ENCODE results near the gene EPB41L1. TPM values are rescaled to one million over a fixed set of nuclear protein-coding genes. Genes with fewer than 3 reads are reported as not detected.
A peak's percentile ranks its signal among the peaks of the same experiment; 100 is the strongest.

Gene EPB41L1
- total and polyA plus RNA-seq, 2 experiments from 2014 or later: 17.0 to 19.2 TPM

GRCh38 chr20:36162272-36162966 is 7.9 kb downstream of the EPB41L1 start:
- H3K27me3 ChIP-seq (replicated peaks; ENCODE audit: insufficient read depth): no peaks in the 10 kb centered on the region

DNA sequence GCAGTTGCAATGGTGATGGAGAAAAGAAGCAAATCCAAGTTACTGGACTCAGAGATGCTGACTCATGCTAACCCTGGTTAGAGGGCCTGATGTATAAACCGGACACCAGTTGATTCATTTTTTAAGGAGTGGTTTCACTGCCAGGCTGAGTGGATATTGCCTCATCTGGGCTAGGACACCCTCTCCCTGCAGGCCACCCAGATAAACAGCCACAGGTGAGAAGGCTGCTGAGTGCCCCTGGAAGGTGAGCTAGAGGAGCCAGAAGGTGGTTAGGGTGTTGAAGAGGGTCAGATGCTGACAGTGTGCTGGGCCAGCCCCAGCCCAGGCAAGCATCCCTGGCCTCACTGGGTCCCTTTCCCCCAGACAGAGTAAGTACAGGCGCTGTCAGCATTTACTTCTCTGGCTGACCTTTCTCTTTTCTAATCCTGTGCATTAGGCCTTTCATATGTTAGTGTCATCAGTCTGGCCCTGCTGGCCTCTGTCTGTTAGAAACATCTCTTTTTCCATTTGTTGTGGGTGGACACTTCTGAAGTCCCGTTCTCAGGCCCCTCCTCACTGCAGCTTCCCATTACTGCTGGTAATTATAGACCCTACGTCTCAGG is 13.5 kb downstream of the EPB41L1 start:
- Histone ChIP-seq H2AFZ (no peak overlapping the region), H3K4me2 (ENCODE audit: unreplicated experiment) (no peak overlapping the region), H3K27me3 (replicated peaks; ENCODE audit: insufficient read depth) (no peaks in the 10 kb centered on the region), H3K36me3 (ENCODE audit: low read depth) (no peaks in the 10 kb centered on the region), H3K27ac (no peak overlapping the region), H4K20me1 (ENCODE audit: insufficient read depth) (no peaks in the 10 kb centered on the region), H3K4me3 (no peak overlapping the region), H3K9ac (no peak overlapping the region), H3K79me2 (ENCODE audit: insufficient read depth) (no peaks in the 10 kb centered on the region), H3K4me1 (ENCODE audit: insufficient read depth) (no peaks in the 10 kb centered on the region), H3F3A (ENCODE audit: insufficient read depth) (no peaks in the 10 kb centered on the region), H3K9me3 (ENCODE audit: low read depth) (no peaks in the 10 kb centered on the region), H3K9me2 (ENCODE audit: insufficient read depth) (no peaks in the 10 kb centered on the region)
- 69 to 79% methylated on average over 4 of the region's 4 CpGs for WGBS, 2 experiments (ENCODE audit: low coverage in 1 of 2, low lambda C conversion rate in 2 of 2, missing lambda C conversion rate in 2 of 2)
- in situ Hi-C loops (cut with MboI): no loop called here
- DNase-seq: peak; percentile 58
- TF ChIP-seq EZH2phosphoT487 (IDR thresholded peaks at IDR 0.05; ENCODE audit: insufficient read depth, low read depth): no peak
- no peak for TF ChIP-seq EZH2 (IDR thresholded peaks at IDR 0.05; ENCODE audit: insufficient read depth, poor library complexity, severe bottlenecking)

More at GRCh38 chr20:36162272-36162966, 7.9 kb downstream of the EPB41L1 start:
- Histone ChIP-seq H3K9me3 (ENCODE audit: low read depth) (no peaks in the 10 kb centered on the region), H3F3A (ENCODE audit: insufficient read depth) (no peaks in the 10 kb centered on the region), H3K9ac (no peak overlapping the region), H3K4me2 (ENCODE audit: unreplicated experiment) (no peak overlapping the region), H3K9me2 (ENCODE audit: insufficient read depth) (no peaks in the 10 kb centered on the region), H3K4me1 (ENCODE audit: insufficient read depth) (no peaks in the 10 kb centered on the region), H2AFZ (no peak overlapping the region), H3K79me2 (ENCODE audit: insufficient read depth) (no peaks in the 10 kb centered on the region), H3K27ac (no peak overlapping the region), H3K36me3 (ENCODE audit: low read depth) (no peaks in the 10 kb centered on the region), H4K20me1 (ENCODE audit: insufficient read depth) (no peaks in the 10 kb centered on the region), H3K4me3 (no peak overlapping the region)
- DNase-seq: peak; percentile 41
- no peak for TF ChIP-seq EZH2 (IDR thresholded peaks at IDR 0.05; ENCODE audit: insufficient read depth, poor library complexity, severe bottlenecking)
- TF ChIP-seq EZH2phosphoT487 (IDR thresholded peaks at IDR 0.05; ENCODE audit: insufficient read depth, low read depth): no peak
- 47 to 48% methylated on average over 14 of the region's 14 CpGs for WGBS, 2 experiments (ENCODE audit: low coverage in 1 of 2, low lambda C conversion rate in 2 of 2, missing lambda C conversion rate in 2 of 2)
- in situ Hi-C loops (cut with MboI): no loop called here

DNA sequence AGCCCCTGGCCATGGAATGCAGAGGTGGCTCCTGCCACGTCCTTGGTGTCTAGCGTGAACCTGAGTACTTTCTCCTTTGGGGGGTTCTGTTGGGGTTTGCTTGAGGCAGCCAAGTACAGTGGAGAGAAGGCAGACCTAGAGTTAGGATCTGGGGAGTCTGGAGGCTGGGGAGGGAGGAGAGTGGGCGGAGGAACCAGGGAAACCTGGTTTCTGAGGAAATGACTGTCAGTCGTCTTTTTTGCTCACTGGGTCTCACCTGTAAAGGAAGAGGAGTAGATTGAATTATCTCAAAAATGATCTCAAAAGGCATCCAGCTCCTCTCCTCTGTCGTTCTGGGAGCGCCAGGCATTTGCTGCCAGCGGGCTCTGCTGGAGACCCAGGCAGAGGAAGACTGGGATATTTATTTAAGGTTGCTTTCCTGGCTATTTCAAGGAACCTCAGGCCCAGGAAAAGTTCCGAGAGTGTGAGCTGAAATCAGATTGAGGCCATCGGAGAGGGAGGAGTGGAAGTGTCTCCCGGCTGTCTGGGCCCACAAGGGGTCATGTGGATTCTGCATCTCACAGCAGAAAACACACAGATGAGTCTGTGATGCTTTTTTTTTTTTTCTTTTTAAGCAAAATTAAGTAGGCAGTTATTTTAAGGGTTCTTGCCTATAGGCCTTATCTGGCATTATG is 16.1 kb downstream of the EPB41L1 start:
- no peaks in the 10 kb centered on the region for H3K27me3 ChIP-seq (replicated peaks; ENCODE audit: insufficient read depth)
- in situ Hi-C loops (cut with MboI): no loop called here
- no peaks in the 10 kb centered on the region for H3F3A ChIP-seq (ENCODE audit: insufficient read depth)
- no peaks in the 10 kb centered on the region for H3K9me2 ChIP-seq (ENCODE audit: insufficient read depth)
- H3K4me1 ChIP-seq (ENCODE audit: insufficient read depth): no peaks in the 10 kb centered on the region
- H3K4me2 ChIP-seq (ENCODE audit: unreplicated experiment): no peak overlapping the region
- H3K36me3 ChIP-seq (ENCODE audit: low read depth): no peaks in the 10 kb centered on the region
- no peak overlapping the region for H3K4me3 ChIP-seq
- DNase-seq: no peak
- WGBS, 2 experiments (ENCODE audit: low coverage in 1 of 2, low lambda C conversion rate in 2 of 2, missing lambda C conversion rate in 2 of 2): 82 to 86% methylated on average over 10 of the region's 10 CpGs
- H3K79me2 ChIP-seq (ENCODE audit: insufficient read depth): no peaks in the 10 kb centered on the region
- H3K27ac ChIP-seq: no peak overlapping the region
- H3K9ac ChIP-seq: no peak overlapping the region
- no peak overlapping the region for H2AFZ ChIP-seq
- H4K20me1 ChIP-seq (ENCODE audit: insufficient read depth): no peaks in the 10 kb centered on the region
- H3K9me3 ChIP-seq (ENCODE audit: low read depth): no peaks in the 10 kb centered on the region
- no peak for TF ChIP-seq EZH2 (IDR thresholded peaks at IDR 0.05; ENCODE audit: insufficient read depth, poor library complexity, severe bottlenecking)
- no peak for TF ChIP-seq EZH2phosphoT487 (IDR thresholded peaks at IDR 0.05; ENCODE audit: insufficient read depth, low read depth)

DNA sequence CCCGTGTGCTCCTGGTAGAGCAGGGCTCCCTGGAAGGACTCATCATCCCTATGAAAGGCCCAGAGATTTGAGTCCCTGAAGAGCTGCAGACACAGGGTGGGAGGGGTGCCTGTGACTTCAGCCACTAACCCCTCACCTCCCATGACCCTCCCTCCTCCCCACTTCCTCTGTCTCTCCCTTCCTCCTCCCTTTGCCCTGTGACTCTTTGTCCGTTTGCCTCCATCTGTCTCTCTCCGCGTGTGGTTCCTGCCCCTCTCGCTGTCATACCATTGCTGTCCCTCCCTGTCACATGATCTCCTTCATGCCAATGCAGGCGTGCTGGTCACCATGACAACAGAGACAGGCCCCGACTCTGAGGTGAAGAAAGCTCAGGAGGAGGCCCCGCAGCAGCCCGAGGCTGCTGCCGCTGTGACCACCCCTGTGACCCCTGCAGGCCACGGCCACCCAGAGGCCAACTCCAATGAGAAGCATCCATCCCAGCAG is 19.0 kb downstream of the EPB41L1 start:
- Histone ChIP-seq H3F3A (ENCODE audit: insufficient read depth) (no peaks in the 10 kb centered on the region), H4K20me1 (ENCODE audit: insufficient read depth) (no peaks in the 10 kb centered on the region), H3K27me3 (replicated peaks; ENCODE audit: insufficient read depth) (no peaks in the 10 kb centered on the region), H3K79me2 (ENCODE audit: insufficient read depth) (no peaks in the 10 kb centered on the region), H3K9me3 (ENCODE audit: low read depth) (no peaks in the 10 kb centered on the region), H3K36me3 (ENCODE audit: low read depth) (no peaks in the 10 kb centered on the region), H3K4me2 (ENCODE audit: unreplicated experiment) (no peak overlapping the region), H3K4me1 (ENCODE audit: insufficient read depth) (no peaks in the 10 kb centered on the region), H3K9me2 (ENCODE audit: insufficient read depth) (no peaks in the 10 kb centered on the region), H3K9ac (no peak overlapping the region), H3K27ac (no peak overlapping the region), H3K4me3 (no peak overlapping the region), H2AFZ (no peak overlapping the region)
- TF ChIP-seq EZH2 (IDR thresholded peaks at IDR 0.05; ENCODE audit: insufficient read depth, poor library complexity, severe bottlenecking) (no peak), EZH2phosphoT487 (IDR thresholded peaks at IDR 0.05; ENCODE audit: insufficient read depth, low read depth) (no peak)
- WGBS, 2 experiments (ENCODE audit: low coverage in 1 of 2, low lambda C conversion rate in 2 of 2, missing lambda C conversion rate in 2 of 2): 65 to 67% methylated on average over 11 of the region's 11 CpGs
- in situ Hi-C loops (cut with MboI): no loop called here
- no peak for DNase-seq
